SH-SY5Y (cell line): ENCODE results near the gene PKIG.
A peak's percentile ranks its signal among the peaks of the same experiment; 100 is the strongest.

Experiments used
- GATA2 ChIP-seq: IDR thresholded peaks from 2 replicates; pipeline ENCODE4 v1.6.1; 2011; ENCODE audit warnings: mild to moderate bottlenecking, low read depth, low read length
- GATA3 ChIP-seq: IDR thresholded peaks from 2 replicates; pipeline ENCODE4 v1.6.1; 2011; ENCODE audit warnings: low read depth, mild to moderate bottlenecking, low read length, moderate library complexity

PKIG gene

GRCh38 chr20:44582311-44583025 lies at the start of gene PKIG:
Gene PKIG, plus strand, starts transcription at chr20:44582579. Its CDS starts 31,978 bp downstream, at chr20:44614557.
- TF ChIP-seq GATA2 (no peak), GATA3 (no peak)

GRCh38 chr20:44532981-44533331 lies 49.4 kb upstream of the PKIG start:
- TF ChIP-seq GATA2 = no peak
- TF ChIP-seq GATA3 = no peak

- no peak for TF ChIP-seq GATA3
- TF ChIP-seq GATA2 = no peak
These were observed 48.5 kb upstream of the PKIG start for GRCh38 chr20:44533928-44534327.

GRCh38 chr20:44536175-44536574 lies 46.2 kb upstream of the PKIG start:
- TF ChIP-seq GATA3 (no peak), GATA2 (no peak)

GRCh38 chr20:44537993-44538392 lies 44.4 kb upstream of the PKIG start:
- TF ChIP-seq GATA2 = no peak
- TF ChIP-seq GATA3 = no peak

- TF ChIP-seq GATA3 (no peak), GATA2 (no peak)
These were observed 41.5 kb upstream of the PKIG start for GRCh38 chr20:44540834-44541233.

- no peak for TF ChIP-seq GATA3
- no peak for TF ChIP-seq GATA2
These were observed 40.4 kb upstream of the PKIG start for GRCh38 chr20:44541992-44542391.

- TF ChIP-seq GATA3 = no peak
- no peak for TF ChIP-seq GATA2
These were observed 39.5 kb upstream of the PKIG start for GRCh38 chr20:44542890-44543289.

GRCh38 chr20:44543358-44543757 lies 39.0 kb upstream of the PKIG start:
- no peak for TF ChIP-seq GATA3
- no peak for TF ChIP-seq GATA2

- TF ChIP-seq GATA2 (no peak), GATA3 (no peak)
These were observed 38.1 kb upstream of the PKIG start for GRCh38 chr20:44544263-44544662.

- TF ChIP-seq GATA3 (no peak), GATA2 (no peak)
These were observed 35.0 kb upstream of the PKIG start for GRCh38 chr20:44547419-44547818.

GRCh38 chr20:44549123-44549522 lies 33.3 kb upstream of the PKIG start:
- TF ChIP-seq GATA3 (no peak), GATA2 (no peak)

GRCh38 chr20:44552050-44552449 lies 30.3 kb upstream of the PKIG start:
- no peak for TF ChIP-seq GATA3

GRCh38 chr20:44552568-44552949 lies 29.8 kb upstream of the PKIG start:
- no peak for TF ChIP-seq GATA3
- TF ChIP-seq GATA2 = no peak

GRCh38 chr20:44552950-44553908 lies 29.1 kb upstream of the PKIG start:
- TF ChIP-seq GATA2 = peak; percentile 51; the same call in 1 of the 2 replicates
- TF ChIP-seq GATA3 = peak; percentile 86
